ENCODE results near the gene KLHL29. TPM values are rescaled to one million over a fixed set of nuclear protein-coding genes. Genes with fewer than 3 reads are reported as not detected.

Gene KLHL29
- total RNA-seq, 1 donor from 2014 or later: 5.5 TPM

DNA sequence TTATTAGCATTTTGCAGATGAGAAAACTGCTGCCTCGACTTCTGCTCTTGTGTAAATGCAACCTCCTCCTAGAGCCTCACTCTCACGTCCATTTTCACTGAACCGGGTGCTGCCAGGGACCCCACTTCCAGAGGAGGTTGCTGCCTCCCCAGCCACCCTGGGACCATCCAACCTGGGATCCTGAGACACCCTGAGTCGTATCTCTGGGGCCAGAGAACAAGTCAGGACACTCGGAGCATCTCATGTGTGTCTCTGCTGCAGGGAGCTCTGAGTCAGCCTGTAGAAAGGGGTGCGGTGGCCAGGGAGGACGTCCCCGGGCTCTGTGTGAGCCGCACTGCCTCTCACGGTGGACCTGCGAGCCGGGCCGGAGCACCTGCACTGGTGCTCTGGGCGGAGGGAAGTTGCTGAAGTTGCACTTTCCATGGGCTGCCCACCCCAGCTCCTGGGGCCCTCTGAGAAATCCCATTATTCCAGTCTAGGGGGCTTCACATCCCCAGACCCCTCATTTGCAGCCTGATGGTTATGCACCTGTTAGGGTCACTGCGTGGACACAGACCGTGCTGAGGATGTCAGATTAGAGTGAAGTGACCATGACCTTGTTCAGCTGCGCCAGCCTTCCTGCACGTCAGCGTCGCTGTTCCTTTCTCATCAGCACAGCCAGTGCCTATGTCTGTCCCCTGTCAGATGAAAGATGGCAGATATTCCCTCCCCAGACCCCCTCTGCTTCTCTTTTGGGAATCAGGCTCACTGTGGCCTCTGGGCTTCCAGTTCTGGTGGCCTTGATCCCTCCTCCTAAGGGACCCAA, 230.4 kb downstream of the KLHL29 start:
- Mint-ChIP-seq H3K4me1 (ENCODE audit: low read depth, unreplicated experiment) (peaks cover 3% of the 10 kb centered on the region), H3K4me3 (ENCODE audit: unreplicated experiment) (no peak overlapping the region), H3K27me3 (ENCODE audit: low read depth, unreplicated experiment) (peaks cover 57% of the 10 kb centered on the region), H3K36me3 (ENCODE audit: low read depth, unreplicated experiment) (peaks cover 6% of the 10 kb centered on the region), H3K9me3 (ENCODE audit: unreplicated experiment) (peaks cover 17% of the 10 kb centered on the region), H3K27ac (ENCODE audit: unreplicated experiment) (no peak overlapping the region)
- Histone ChIP-seq H3K4me3 (ENCODE audit: insufficient read depth, low read depth, low read length) (no peak overlapping the region), H4K20me1 (ENCODE audit: insufficient read depth, low read length) (no peaks in the 10 kb centered on the region), H3K79me2 (ENCODE audit: insufficient read depth, low read length) (no peaks in the 10 kb centered on the region), H3K9me3 (ENCODE audit: insufficient read depth, low read depth, low read length) (no peaks in the 10 kb centered on the region), H3K27me3 (ENCODE audit: insufficient read depth, low read length) (peaks cover 5% of the 10 kb centered on the region), H2AFZ (ENCODE audit: low read depth, low read length) (no peak overlapping the region), H3K27ac (ENCODE audit: low read depth, low read length) (no peak overlapping the region), H3K36me3 (ENCODE audit: insufficient read depth, low read length) (no peaks in the 10 kb centered on the region), H3K4me1 (ENCODE audit: insufficient read depth, low read length) (no peaks in the 10 kb centered on the region), H3K9ac (ENCODE audit: low read length) (no peak overlapping the region), H3K4me2 (ENCODE audit: low read length) (no peak overlapping the region)
- FAIRE-seq (no peak), DNase-seq (ENCODE audit: low read depth) (no peak)
- no peak for TF ChIP-seq EZH2 (IDR thresholded peaks at IDR 0.05; ENCODE audit: insufficient read depth, low read length)
- TF ChIP-seq, protein P1, sequence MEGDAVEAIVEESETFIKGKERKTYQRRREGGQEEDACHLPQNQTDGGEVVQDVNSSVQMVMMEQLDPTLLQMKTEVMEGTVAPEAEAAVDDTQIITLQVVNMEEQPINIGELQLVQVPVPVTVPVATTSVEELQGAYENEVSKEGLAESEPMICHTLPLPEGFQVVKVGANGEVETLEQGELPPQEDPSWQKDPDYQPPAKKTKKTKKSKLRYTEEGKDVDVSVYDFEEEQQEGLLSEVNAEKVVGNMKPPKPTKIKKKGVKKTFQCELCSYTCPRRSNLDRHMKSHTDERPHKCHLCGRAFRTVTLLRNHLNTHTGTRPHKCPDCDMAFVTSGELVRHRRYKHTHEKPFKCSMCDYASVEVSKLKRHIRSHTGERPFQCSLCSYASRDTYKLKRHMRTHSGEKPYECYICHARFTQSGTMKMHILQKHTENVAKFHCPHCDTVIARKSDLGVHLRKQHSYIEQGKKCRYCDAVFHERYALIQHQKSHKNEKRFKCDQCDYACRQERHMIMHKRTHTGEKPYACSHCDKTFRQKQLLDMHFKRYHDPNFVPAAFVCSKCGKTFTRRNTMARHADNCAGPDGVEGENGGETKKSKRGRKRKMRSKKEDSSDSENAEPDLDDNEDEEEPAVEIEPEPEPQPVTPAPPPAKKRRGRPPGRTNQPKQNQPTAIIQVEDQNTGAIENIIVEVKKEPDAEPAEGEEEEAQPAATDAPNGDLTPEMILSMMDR (IDR thresholded peaks at IDR 0.05; ENCODE audit: insufficient read depth, low read depth, low read length): no peak

DNA sequence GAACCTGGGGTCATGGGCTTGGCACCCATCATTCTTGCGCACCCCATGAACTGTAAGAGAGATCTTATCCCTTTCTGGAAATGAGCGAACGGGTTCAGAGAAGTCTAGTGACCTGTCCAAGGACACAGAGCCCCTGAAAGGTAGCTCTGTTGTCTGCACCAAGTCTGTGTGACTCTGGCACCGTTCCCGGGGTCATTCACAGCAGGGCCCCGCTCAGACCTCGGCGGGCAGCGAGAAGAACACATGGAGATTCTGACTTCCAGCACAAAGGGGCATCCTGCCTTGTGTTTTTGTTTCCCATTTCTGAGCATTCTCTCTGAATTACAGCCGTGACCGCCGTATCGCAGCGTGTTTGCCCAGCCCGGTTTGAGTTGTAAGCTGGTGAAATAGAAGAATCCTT, 231.7 kb downstream of the KLHL29 start:
- Mint-ChIP-seq H3K36me3 (ENCODE audit: low read depth, unreplicated experiment) (peaks cover 6% of the 10 kb centered on the region), H3K27me3 (ENCODE audit: low read depth, unreplicated experiment) (peaks cover 63% of the 10 kb centered on the region), H3K9me3 (ENCODE audit: unreplicated experiment) (peaks cover 10% of the 10 kb centered on the region), H3K4me3 (ENCODE audit: unreplicated experiment) (no peak overlapping the region), H3K27ac (ENCODE audit: unreplicated experiment) (no peak overlapping the region), H3K4me1 (ENCODE audit: low read depth, unreplicated experiment) (peaks cover 9% of the 10 kb centered on the region)
- DNase-seq (ENCODE audit: low read depth) (no peak), FAIRE-seq (no peak)
- no peaks in the 10 kb centered on the region for H3K79me2 ChIP-seq (ENCODE audit: insufficient read depth, low read length)
- no peak overlapping the region for H2AFZ ChIP-seq (ENCODE audit: low read depth, low read length)
- H3K9me3 ChIP-seq (ENCODE audit: insufficient read depth, low read depth, low read length): no peaks in the 10 kb centered on the region
- peak overlapping the region; percentile 25 for H3K4me2 ChIP-seq (ENCODE audit: low read length)
- TF ChIP-seq, protein P1 (IDR thresholded peaks at IDR 0.05; ENCODE audit: insufficient read depth, low read depth, low read length): no peak
- no peak for TF ChIP-seq EZH2 (IDR thresholded peaks at IDR 0.05; ENCODE audit: insufficient read depth, low read length)
- H3K36me3 ChIP-seq (ENCODE audit: insufficient read depth, low read length): no peaks in the 10 kb centered on the region
- no peak overlapping the region for H3K27ac ChIP-seq (ENCODE audit: low read depth, low read length)
- no peaks in the 10 kb centered on the region for H4K20me1 ChIP-seq (ENCODE audit: insufficient read depth, low read length)
- H3K4me3 ChIP-seq (ENCODE audit: insufficient read depth, low read depth, low read length): no peak overlapping the region
- no peaks in the 10 kb centered on the region for H3K4me1 ChIP-seq (ENCODE audit: insufficient read depth, low read length)
- no peak overlapping the region for H3K9ac ChIP-seq (ENCODE audit: low read length)
- H3K27me3 ChIP-seq (ENCODE audit: insufficient read depth, low read length): peaks cover 7% of the 10 kb centered on the region
